Measurements from ENCODE around the gene NFIC.
"Not testable (repeated sequence)": the region's sequence is repeated elsewhere in the genome, so short reads cannot be mapped to it uniquely, and the experiment has no call there.

NFIC gene

DNA sequence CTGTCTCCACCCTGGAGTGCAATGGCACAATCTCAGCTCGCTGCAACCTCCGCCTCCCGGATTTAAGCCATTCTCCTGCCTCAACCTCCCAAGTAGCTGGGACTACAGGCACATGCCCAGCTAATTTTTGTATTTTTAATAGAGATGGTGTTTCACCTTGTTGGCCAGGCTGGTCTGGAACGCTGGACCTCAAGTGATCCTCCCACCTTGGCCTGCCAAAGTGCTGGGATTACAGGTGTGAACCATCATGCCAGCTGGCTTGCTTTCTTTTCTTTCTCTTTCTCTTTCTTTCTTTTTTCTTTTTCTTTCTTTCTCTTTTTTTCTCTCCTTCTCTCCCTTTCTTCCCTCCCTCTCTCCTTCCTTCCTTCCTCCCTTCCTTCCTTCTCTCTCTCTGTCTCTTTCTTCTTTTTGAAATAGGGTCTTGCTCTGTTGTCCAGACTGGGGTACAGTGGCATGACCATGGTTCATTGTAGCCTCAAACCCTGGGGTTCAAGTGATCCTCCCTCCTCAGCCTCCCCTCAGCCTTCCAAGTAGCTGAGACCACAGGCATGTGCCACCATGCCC is 33.3 kb upstream of the NFIC start:
- no peak for DNase-seq (ENCODE audit: low read depth, low spot score)
- H3K4me3 ChIP-seq (ENCODE audit: insufficient read length, low read depth) = no peak overlapping the region
- no peak overlapping the region for H3K9ac ChIP-seq (ENCODE audit: insufficient read length, low read depth)
- H3K9me3 ChIP-seq (ENCODE audit: insufficient read depth, low read length) = no peaks in the 10 kb centered on the region
- H3K4me1 ChIP-seq (ENCODE audit: insufficient read depth, insufficient read length) = peaks cover 4% of the 10 kb centered on the region
- peaks cover 29% of the 10 kb centered on the region for H3K27me3 ChIP-seq (ENCODE audit: insufficient read depth, insufficient read length)
- no peak for TF ChIP-seq ZNF274 (IDR thresholded peaks at IDR 0.05; ENCODE audit: low read depth, low read length)
- TF ChIP-seq YY1 (IDR thresholded peaks at IDR 0.05; ENCODE audit: insufficient read depth, insufficient read length) = no peak
- no peak for TF ChIP-seq SUZ12 (IDR thresholded peaks at IDR 0.05; ENCODE audit: extremely low read depth, insufficient read depth, insufficient read length)
- no peaks in the 10 kb centered on the region for H3K36me3 ChIP-seq (ENCODE audit: insufficient read depth, insufficient read length, low read length)

DNA sequence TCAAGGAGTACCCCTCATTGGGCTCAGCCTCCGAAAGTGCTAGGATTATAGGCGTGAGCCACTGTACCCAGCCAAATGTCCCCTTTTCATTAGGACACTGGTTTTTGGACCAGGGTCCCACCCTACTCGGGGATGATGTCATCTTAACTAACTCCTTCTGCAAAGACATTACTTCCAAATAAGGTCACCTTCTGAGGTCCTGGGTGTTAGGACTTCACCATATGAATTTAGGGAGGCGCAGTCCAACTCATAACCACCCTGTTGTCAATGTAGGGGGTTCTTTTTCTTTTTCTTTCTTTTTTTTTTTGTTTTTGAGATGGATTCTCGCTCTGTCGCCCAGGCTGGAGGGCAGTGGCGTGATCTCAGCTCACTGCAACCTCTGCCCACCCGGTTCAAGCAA is 32.7 kb upstream of the NFIC start:
- Histone ChIP-seq H3K4me3 (ENCODE audit: insufficient read length, low read depth) (no peak overlapping the region), H3K27me3 (ENCODE audit: insufficient read depth, insufficient read length) (peaks cover 29% of the 10 kb centered on the region), H3K9ac (ENCODE audit: insufficient read length, low read depth) (no peak overlapping the region), H3K4me1 (ENCODE audit: insufficient read depth, insufficient read length) (peaks cover 4% of the 10 kb centered on the region), H3K9me3 (ENCODE audit: insufficient read depth, low read length) (no peaks in the 10 kb centered on the region), H3K36me3 (ENCODE audit: insufficient read depth, insufficient read length, low read length) (no peaks in the 10 kb centered on the region)
- TF ChIP-seq YY1 (IDR thresholded peaks at IDR 0.05; ENCODE audit: insufficient read depth, insufficient read length) = no peak
- no peak for TF ChIP-seq ZNF274 (IDR thresholded peaks at IDR 0.05; ENCODE audit: low read depth, low read length)
- TF ChIP-seq SUZ12 (IDR thresholded peaks at IDR 0.05; ENCODE audit: extremely low read depth, insufficient read depth, insufficient read length) = no peak
- DNase-seq (ENCODE audit: low read depth, low spot score) = no peak

DNA sequence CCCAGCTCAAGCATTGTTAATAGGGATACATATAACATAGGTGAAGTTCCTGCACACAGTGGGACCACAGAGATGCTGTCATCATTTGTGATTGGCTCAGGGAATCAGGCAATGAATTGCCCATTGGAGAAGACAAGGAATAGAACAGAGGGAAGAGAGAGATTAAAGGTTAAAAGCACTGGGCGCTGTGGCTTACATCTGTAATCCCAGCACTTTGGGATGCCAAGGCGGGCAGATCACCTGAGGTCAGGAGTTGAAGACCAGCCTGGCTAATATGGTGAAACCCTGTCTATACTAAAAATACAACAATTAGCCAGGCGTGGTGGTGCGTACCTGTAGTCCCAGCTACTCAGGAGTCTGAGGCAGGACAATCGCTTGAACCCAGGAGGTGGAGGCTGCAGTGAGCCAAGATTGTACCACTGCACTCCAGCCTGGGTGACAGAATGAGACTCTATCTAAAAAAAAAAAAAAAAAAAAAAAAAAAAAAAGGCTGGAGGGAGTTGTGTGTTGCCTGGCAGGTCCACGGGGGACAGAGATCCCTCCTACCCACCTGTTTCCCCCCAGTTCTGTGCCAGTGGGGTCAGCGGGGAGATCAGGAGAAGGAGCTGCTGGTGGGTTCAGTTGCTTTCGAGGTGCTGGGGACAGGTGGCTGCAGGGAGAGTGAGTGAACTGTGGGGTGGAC is 31.5 kb upstream of the NFIC start:
- not testable (repeated sequence) for H3K9ac ChIP-seq (ENCODE audit: insufficient read length, low read depth); DNase-seq (ENCODE audit: low read depth, low spot score); H3K36me3 ChIP-seq (ENCODE audit: insufficient read depth, insufficient read length, low read length); H3K4me3 ChIP-seq (ENCODE audit: insufficient read length, low read depth); H3K4me1 ChIP-seq (ENCODE audit: insufficient read depth, insufficient read length); H3K9me3 ChIP-seq (ENCODE audit: insufficient read depth, low read length)
- peaks cover 29% of the 10 kb centered on the region for H3K27me3 ChIP-seq (ENCODE audit: insufficient read depth, insufficient read length)

DNA sequence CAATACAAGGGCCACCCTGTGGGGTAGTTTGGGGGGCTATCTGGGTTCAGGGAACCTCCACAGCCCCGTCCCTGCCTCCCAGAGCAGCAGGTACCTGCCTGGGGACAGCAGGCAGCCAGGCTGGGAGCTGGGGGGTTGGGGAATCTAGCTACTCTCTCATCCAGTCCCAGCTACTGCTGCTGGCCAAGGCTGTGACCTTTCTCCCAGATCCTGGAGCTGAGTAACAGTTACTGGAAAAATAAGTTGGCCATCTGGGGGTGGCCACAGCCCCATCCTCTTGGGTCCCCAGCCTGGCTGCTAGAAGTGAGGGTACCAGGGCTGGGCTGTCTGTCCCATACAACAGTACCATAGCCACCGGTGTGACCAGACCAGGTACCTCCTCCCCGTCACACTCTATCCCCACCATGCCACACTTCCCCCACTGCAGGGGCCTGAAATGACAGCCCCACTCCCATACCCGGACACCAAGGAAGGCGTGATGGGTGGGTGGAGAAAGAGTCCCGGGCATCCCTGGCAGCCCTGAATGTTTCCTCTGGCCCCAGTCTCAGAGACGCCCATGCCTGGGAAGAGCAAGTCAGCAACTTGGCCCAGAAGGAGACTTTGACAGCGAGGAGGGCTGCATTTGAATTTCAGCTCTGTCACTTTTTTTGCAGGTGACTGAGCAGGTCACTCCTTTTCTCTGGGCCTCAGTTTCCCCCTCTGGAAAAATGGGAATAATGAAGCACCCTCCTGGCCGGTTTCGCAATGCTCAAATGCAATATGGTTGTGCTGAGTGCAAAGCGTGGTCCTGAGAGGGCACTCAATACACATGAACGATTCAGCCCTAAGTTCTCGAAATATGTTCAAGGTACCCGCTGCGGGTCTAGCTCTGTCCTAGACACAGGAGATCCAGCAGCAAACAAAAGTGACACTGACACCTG is 30.7 kb upstream of the NFIC start:
- H3K36me3 ChIP-seq (ENCODE audit: insufficient read depth, insufficient read length, low read length) = no peaks in the 10 kb centered on the region
- H3K4me1 ChIP-seq (ENCODE audit: insufficient read depth, insufficient read length) = peaks cover 5% of the 10 kb centered on the region
- TF ChIP-seq ZNF274 (IDR thresholded peaks at IDR 0.05; ENCODE audit: low read depth, low read length) = no peak
- no peak for TF ChIP-seq YY1 (IDR thresholded peaks at IDR 0.05; ENCODE audit: insufficient read depth, insufficient read length)
- no peak for TF ChIP-seq SUZ12 (IDR thresholded peaks at IDR 0.05; ENCODE audit: extremely low read depth, insufficient read depth, insufficient read length)
- H3K9ac ChIP-seq (ENCODE audit: insufficient read length, low read depth) = no peak overlapping the region
- DNase-seq (ENCODE audit: low read depth, low spot score) = no peak
- no peaks in the 10 kb centered on the region for H3K9me3 ChIP-seq (ENCODE audit: insufficient read depth, low read length)
- H3K4me3 ChIP-seq (ENCODE audit: insufficient read length, low read depth) = no peak overlapping the region
- H3K27me3 ChIP-seq (ENCODE audit: insufficient read depth, insufficient read length) = peaks cover 31% of the 10 kb centered on the region

DNA sequence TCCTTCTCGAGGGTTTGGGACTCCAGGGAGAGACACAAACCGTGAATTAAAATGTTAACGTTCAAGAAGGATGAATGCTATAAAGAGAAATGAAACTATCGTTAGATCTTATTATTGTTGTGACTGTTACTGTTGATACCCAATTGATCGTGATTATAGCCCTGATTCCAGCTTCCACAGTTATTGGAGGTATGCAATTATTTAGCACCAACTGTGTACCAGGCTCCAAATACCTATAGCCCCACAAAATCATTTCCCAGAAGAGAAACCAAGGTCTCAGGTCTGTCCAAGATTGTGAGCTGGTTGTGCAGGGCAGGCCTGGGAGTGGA is 30.1 kb upstream of the NFIC start:
- no peak overlapping the region for H3K9ac ChIP-seq (ENCODE audit: insufficient read length, low read depth)
- no peak for TF ChIP-seq YY1 (IDR thresholded peaks at IDR 0.05; ENCODE audit: insufficient read depth, insufficient read length)
- TF ChIP-seq ZNF274 (IDR thresholded peaks at IDR 0.05; ENCODE audit: low read depth, low read length) = no peak
- TF ChIP-seq SUZ12 (IDR thresholded peaks at IDR 0.05; ENCODE audit: extremely low read depth, insufficient read depth, insufficient read length) = no peak

DNA sequence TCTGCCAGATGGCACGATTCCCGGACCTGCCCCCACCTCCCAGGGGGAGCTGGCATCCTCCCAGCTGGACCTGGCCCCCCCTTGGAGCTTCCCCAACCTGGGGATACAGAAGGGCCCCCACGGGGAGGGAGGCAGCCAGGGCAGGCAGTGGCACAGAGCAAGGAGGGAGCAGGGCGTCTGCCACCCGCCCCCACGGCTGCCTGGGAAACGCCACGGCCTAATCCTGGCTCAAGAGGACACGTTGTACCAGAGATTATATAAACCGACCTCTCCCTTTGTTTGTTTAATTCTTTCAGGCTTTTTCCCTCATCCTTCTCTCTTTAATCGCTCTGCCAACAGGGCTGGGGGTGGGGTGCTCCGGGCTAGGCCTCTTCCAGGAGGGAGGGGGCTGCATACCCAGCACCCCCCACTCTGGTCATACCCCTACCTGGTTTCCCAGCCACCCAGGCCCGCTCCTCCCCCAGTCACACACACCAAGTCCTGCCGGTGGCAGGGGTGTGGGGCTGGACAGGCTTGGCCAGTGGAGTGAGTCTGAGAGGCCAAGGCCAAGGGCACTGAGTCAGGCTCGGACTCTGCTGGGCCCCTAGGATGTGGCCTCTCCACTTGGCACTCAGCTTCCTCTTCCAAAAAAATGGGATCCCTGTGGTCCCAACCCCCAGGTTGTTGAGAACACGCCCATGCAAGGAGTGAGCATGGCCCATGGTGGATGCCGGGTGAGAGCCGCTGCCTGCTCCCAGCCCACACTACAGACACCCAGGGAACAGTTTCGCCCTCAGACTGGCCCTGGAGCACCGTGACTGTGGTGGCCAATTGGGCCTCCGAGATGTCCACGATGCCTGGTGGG is 29.5 kb upstream of the NFIC start:
- Histone ChIP-seq H3K4me1 (ENCODE audit: insufficient read depth, insufficient read length) (peaks cover 5% of the 10 kb centered on the region), H3K27me3 (ENCODE audit: insufficient read depth, insufficient read length) (peaks cover 20% of the 10 kb centered on the region), H3K9me3 (ENCODE audit: insufficient read depth, low read length) (no peaks in the 10 kb centered on the region), H3K4me3 (ENCODE audit: insufficient read length, low read depth) (no peak overlapping the region), H3K36me3 (ENCODE audit: insufficient read depth, insufficient read length, low read length) (no peaks in the 10 kb centered on the region), H3K9ac (ENCODE audit: insufficient read length, low read depth) (no peak overlapping the region)
- no peak for DNase-seq (ENCODE audit: low read depth, low spot score)
- no peak for TF ChIP-seq ZNF274 (IDR thresholded peaks at IDR 0.05; ENCODE audit: low read depth, low read length)
- TF ChIP-seq YY1 (IDR thresholded peaks at IDR 0.05; ENCODE audit: insufficient read depth, insufficient read length) = no peak
- TF ChIP-seq SUZ12 (IDR thresholded peaks at IDR 0.05; ENCODE audit: extremely low read depth, insufficient read depth, insufficient read length) = no peak

More for the DNA sequence above, 30.1 kb upstream of the NFIC start:
- Histone ChIP-seq H3K9me3 (ENCODE audit: insufficient read depth, low read length) (no peaks in the 10 kb centered on the region), H3K4me1 (ENCODE audit: insufficient read depth, insufficient read length) (peaks cover 5% of the 10 kb centered on the region), H3K4me3 (ENCODE audit: insufficient read length, low read depth) (no peak overlapping the region), H3K27me3 (ENCODE audit: insufficient read depth, insufficient read length) (peaks cover 25% of the 10 kb centered on the region), H3K36me3 (ENCODE audit: insufficient read depth, insufficient read length, low read length) (no peaks in the 10 kb centered on the region)
- DNase-seq (ENCODE audit: low read depth, low spot score) = no peak
